Fibroblast of pulmonary artery (primary cell): ENCODE results near the gene KRTAP12-2.

Experiments
- DNase-seq: peaks from one replicate; pipeline ENCODE4 v3.0.0-alpha.2; 2010; ENCODE audit warnings: low read depth
- H3K4me3 ChIP-seq: replicated peaks from 2 replicates; pipeline ENCODE4 v1.5.1; 2011; ENCODE audit warnings: low read depth, mild to moderate bottlenecking, control low read depth, low read length, moderate library complexity
- TF ChIP-seq, protein P1 (sequence below): IDR thresholded peaks from 2 replicates; pipeline ENCODE4 v1.5.1; 2011; ENCODE audit warnings: mild to moderate bottlenecking, control low read depth, low read length, inconsistent platforms; ENCODE audit errors: missing control alignments

The KRTAP12-2 gene, protein sequence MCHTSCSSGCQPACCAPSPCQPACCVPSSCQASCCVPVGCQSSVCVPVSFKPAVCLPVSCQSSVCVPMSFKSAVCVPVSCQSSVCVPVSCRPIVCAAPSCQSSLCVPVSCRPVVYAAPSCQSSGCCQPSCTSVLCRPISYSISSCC

DNA sequence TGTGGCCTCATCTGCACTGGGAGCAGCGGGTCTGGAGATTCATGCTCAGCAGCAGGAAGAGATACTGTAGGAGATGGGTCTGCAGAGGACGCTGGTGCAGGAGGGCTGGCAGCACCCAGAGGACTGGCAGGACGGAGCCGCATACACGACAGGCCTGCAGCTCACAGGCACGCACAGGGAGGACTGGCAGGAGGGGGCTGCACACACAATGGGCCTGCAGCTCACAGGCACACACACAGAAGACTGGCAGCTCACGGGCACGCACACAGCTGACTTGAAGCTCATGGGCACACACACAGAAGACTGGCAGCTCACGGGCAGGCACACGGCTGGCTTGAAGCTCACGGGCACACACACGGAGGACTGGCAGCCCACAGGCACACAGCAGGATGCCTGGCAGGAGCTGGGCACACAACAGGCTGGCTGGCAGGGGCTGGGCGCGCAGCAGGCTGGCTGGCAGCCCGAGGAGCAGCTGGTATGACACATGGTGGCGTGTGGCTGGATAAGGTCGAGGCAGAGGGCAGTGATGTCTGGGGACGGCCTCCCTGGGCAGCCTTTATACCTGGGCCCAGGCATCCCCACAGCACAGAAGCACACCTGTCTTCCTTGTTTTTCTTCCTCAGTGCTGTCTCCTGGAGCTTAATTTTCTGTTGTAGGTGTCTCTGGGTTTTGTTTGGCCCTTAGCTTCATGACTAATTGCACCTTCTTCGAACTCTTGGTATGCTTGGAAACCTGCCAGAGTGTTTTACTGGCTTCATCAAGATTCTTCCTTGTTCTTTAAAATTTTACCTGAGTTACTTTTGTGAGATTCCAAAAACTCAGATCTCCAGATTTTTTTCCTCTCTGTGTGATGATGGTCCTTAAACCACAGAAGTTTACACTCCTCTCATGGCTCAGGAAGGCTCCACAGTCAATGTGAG is at the start of gene KRTAP12-2:
TSS of gene KRTAP12-2 (minus strand) at position 527 of the 920 bp plus-strand sequence. CDS start at position 486, 41 bp downstream.
- TF ChIP-seq, protein P1, sequence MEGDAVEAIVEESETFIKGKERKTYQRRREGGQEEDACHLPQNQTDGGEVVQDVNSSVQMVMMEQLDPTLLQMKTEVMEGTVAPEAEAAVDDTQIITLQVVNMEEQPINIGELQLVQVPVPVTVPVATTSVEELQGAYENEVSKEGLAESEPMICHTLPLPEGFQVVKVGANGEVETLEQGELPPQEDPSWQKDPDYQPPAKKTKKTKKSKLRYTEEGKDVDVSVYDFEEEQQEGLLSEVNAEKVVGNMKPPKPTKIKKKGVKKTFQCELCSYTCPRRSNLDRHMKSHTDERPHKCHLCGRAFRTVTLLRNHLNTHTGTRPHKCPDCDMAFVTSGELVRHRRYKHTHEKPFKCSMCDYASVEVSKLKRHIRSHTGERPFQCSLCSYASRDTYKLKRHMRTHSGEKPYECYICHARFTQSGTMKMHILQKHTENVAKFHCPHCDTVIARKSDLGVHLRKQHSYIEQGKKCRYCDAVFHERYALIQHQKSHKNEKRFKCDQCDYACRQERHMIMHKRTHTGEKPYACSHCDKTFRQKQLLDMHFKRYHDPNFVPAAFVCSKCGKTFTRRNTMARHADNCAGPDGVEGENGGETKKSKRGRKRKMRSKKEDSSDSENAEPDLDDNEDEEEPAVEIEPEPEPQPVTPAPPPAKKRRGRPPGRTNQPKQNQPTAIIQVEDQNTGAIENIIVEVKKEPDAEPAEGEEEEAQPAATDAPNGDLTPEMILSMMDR: no peak
- no peak within 1 kb of the TSS for H3K4me3 ChIP-seq
- DNase-seq: no peak

DNA sequence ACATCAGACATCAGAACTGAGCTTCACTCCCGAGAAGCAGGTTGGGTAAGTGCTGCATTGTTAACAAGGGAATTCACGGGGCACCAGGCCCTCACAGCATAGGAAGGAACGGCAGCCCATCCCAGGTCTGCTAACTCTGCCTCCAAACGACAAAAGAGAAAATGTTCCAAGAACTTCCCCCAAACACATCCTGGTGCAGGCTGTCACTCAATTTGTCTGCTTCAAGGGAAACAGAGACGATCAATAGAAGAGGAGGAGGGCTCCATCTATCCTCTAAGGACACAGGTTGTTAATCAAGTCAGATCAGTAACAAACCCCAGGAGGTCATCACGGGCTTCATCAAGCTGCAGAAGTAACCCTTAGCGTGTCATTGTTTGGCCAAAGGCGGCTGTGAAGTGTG is 48.2 kb upstream of the KRTAP12-2 start:
- DNase-seq: no peak
- TF ChIP-seq, protein P1: no peak
- H3K4me3 ChIP-seq: no peak overlapping the region

DNA sequence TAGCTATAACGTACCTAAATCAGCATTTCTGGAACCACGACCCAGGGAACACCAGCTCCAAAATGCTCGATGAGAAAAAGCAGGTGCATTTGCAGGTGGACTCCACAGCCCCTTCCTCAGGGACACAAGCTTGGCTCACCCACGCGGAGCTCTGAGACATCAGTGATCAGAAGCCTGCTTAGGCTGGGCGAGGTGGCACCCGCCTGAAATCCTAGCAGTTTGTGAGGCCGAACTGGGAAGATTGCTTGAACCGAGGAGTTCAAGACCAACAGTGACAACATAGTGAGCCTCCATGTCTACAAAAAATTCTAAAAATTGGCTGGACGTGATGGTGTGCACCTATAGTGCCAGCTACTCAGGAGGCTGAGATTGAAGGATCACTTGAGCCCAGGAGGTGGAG is 47.1 kb upstream of the KRTAP12-2 start:
- H3K4me3 ChIP-seq: no peak overlapping the region
- no peak for DNase-seq
- TF ChIP-seq, protein P1: no peak

DNA sequence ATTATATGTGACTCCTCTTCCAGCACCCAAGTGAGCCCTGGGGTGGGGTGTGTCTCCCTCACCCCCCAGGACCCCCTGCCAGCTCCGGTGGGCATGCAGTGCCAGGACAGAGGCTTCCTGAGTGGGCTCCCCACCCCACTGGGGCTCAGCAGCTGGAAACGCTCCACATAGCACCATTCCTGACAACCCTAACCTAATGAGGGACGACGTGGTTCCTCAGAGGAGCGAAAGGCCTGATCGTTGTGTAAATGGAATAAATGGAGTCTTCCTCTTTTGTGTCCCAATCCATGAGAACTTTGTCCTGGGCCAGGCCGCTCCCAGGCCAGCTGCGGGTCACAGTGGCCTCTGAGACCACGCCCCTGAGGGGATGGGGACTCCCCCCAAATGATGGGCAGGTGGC is 46.4 kb upstream of the KRTAP12-2 start:
- DNase-seq: no peak
- TF ChIP-seq, protein P1: no peak
- H3K4me3 ChIP-seq: no peak overlapping the region

DNA sequence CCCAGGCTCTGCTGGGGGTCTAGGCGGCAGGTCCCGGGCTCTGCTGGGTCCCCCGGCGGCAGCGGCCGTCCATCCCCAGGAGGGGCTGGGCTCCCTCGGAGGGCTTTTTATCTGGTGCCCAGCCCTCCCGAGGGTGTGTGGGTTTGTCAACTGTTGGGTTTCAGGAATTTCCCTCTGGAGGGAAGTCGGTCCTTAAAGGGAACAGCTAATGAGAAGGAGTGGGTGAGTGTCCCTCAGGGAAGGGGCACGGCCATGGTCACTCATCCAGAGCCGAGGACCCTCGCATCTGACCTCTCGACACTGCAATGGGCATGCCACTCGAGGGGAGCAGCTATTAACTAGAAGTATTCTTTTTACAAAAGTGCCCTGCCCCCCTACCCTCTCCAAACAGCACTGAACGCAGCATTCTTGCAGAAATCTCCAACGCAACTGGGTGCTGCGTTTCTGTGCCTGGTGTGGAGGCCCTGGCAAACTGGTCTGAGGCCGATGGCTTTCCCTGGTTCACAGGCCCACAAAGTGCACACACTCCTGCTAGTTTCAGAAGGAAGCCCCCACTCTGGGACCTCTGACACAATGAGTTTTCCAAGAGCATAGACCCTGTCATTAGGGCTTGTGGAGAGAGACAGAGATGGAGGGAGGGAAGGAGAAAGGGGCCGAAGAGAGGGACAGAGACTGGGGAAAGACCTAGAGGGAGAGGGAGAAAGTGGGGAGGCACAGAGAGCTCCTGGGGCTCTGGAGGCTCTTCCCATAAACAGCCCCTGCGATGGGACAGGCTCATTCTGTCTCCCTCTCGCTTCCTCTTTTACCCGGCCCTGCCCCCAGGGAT is 45.7 kb upstream of the KRTAP12-2 start:
- TF ChIP-seq, protein P1: no peak
- no peak overlapping the region for H3K4me3 ChIP-seq
- DNase-seq: no peak

DNA sequence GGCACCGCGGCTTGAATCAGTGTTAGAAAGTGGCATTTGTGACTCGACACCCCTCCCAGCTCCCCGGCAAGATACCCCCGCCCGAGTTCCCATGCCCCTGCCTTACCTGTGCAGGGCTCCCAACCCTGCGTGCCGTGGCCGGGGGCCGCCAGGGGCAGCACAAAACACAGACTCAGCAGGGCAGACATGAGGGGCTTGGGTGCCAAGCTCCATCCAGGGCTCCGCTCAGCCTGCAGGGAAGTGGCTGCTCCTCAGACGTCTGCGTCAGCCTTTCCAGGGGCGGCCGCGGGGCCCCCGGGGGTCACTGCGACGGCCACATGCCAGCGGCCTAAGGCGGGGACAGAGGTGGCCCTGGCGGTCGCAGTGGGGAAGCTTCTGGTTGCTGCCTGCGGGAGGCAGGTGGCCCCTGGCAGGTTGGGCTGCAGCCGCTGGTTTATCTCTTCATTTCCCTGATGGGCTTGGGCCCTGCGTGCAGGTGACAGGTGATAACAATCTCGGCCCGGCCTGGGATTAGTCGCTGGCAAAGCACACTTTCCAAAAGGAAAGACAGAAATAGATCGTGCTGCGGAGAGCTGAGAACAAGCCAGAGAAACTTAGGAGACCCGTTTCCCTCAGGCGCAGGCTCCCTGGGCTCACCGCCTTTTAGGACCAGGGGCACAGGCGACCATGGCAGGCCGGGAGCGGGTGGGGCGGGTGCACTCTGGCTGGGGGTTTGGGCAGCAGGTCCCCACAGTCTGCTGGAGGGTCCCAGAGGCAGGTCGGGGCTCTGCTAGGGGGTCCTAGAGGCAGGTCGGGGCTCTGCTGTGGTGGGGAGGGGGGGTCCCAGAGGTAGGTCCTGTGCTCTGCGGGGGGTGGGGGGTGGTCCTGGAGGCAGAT is 44.8 kb upstream of the KRTAP12-2 start, which contains the start of gene TSPEAR:
TSS of gene TSPEAR (minus strand) at position 246 of the 876 bp plus-strand sequence. CDS start at position 188, 58 bp downstream.
- no peak for DNase-seq
- no peak within 1 kb of the TSS for H3K4me3 ChIP-seq
- TF ChIP-seq, protein P1: no peak
